ENCODE results near the gene CTNNA3. TPM values are rescaled to one million over a fixed set of nuclear protein-coding genes. Genes with fewer than 3 reads are reported as not detected.

Gene CTNNA3
- total RNA-seq, 1 experiment from 2014 or later: not detected

- no peaks in the 10 kb centered on the region for H3K36me3 Mint-ChIP-seq (ENCODE audit: insufficient read depth, unreplicated experiment)
- no peak for DNase-seq
- no peak overlapping the region for H3K4me3 Mint-ChIP-seq (ENCODE audit: low read depth, unreplicated experiment)
- no peak overlapping the region for H3K27ac Mint-ChIP-seq (ENCODE audit: unreplicated experiment)
- H3K4me1 Mint-ChIP-seq (ENCODE audit: low read depth, unreplicated experiment): no peaks in the 10 kb centered on the region
- intact Hi-C loops (cut with micrococcal nuclease; ENCODE audit: unreplicated experiment): no loop called here
- peaks cover 4% of the 10 kb centered on the region for H3K9me3 Mint-ChIP-seq (ENCODE audit: low read depth, unreplicated experiment)
- CTCF ChIA-PET: no interaction called here
- no peaks in the 10 kb centered on the region for H3K27me3 Mint-ChIP-seq (ENCODE audit: unreplicated experiment)
- BruUV-seq (replicated peaks): no TSS peak
- TF ChIP-seq CTCF (IDR thresholded peaks at IDR 0.05; ENCODE audit: unreplicated experiment): no peak
These were observed 1041.1 kb downstream of the CTNNA3 start for GRCh38 chr10:66654861-66655260.

- intact Hi-C loops (cut with micrococcal nuclease; ENCODE audit: unreplicated experiment): no loop called here
- no TSS peak for BruUV-seq (replicated peaks)
- Mint-ChIP-seq H3K27me3 (ENCODE audit: unreplicated experiment) (no peaks in the 10 kb centered on the region), H3K9me3 (ENCODE audit: low read depth, unreplicated experiment) (peaks cover 4% of the 10 kb centered on the region), H3K4me1 (ENCODE audit: low read depth, unreplicated experiment) (no peaks in the 10 kb centered on the region), H3K27ac (ENCODE audit: unreplicated experiment) (no peak overlapping the region), H3K4me3 (ENCODE audit: low read depth, unreplicated experiment) (no peak overlapping the region), H3K36me3 (ENCODE audit: insufficient read depth, unreplicated experiment) (no peaks in the 10 kb centered on the region)
- TF ChIP-seq CTCF (IDR thresholded peaks at IDR 0.05; ENCODE audit: unreplicated experiment): no peak
- CTCF ChIA-PET: no interaction called here
- no peak for DNase-seq
These were observed 1044.5 kb downstream of the CTNNA3 start for GRCh38 chr10:66651308-66652082.

GRCh38 chr10:66649626-66650025, 1046.4 kb downstream of the CTNNA3 start:
- CTCF ChIA-PET: interaction anchor here (0.9 kb wide), 1 partner anchor 13 kb away, joined by 3 read pairs; no protein-coding TSS in a partner anchor
- no peak overlapping the region for H3K27ac Mint-ChIP-seq (ENCODE audit: unreplicated experiment)
- H3K27me3 Mint-ChIP-seq (ENCODE audit: unreplicated experiment): no peaks in the 10 kb centered on the region
- H3K4me3 Mint-ChIP-seq (ENCODE audit: low read depth, unreplicated experiment): no peak overlapping the region
- no peaks in the 10 kb centered on the region for H3K4me1 Mint-ChIP-seq (ENCODE audit: low read depth, unreplicated experiment)
- intact Hi-C loops (cut with micrococcal nuclease; ENCODE audit: unreplicated experiment): no loop called here
- peaks cover 4% of the 10 kb centered on the region for H3K9me3 Mint-ChIP-seq (ENCODE audit: low read depth, unreplicated experiment)
- TF ChIP-seq CTCF (IDR thresholded peaks at IDR 0.05; ENCODE audit: unreplicated experiment): no peak
- DNase-seq: no peak
- no peaks in the 10 kb centered on the region for H3K36me3 Mint-ChIP-seq (ENCODE audit: insufficient read depth, unreplicated experiment)
- BruUV-seq (replicated peaks): no TSS peak

GRCh38 chr10:66642217-66642616, 1053.8 kb downstream of the CTNNA3 start:
- CTCF ChIA-PET: interaction anchor here (0.5 kb wide), 1 partner anchor 330 kb away, joined by 4 read pairs; no protein-coding TSS in a partner anchor
- no peak for TF ChIP-seq CTCF (IDR thresholded peaks at IDR 0.05; ENCODE audit: unreplicated experiment)
- no peaks in the 10 kb centered on the region for H3K4me1 Mint-ChIP-seq (ENCODE audit: low read depth, unreplicated experiment)

More at GRCh38 chr10:66642217-66642616, 1053.8 kb downstream of the CTNNA3 start:
- intact Hi-C loops (cut with micrococcal nuclease; ENCODE audit: unreplicated experiment): no loop called here
- no peaks in the 10 kb centered on the region for H3K27me3 Mint-ChIP-seq (ENCODE audit: unreplicated experiment)
- H3K36me3 Mint-ChIP-seq (ENCODE audit: insufficient read depth, unreplicated experiment): no peaks in the 10 kb centered on the region
- no peaks in the 10 kb centered on the region for H3K9me3 Mint-ChIP-seq (ENCODE audit: low read depth, unreplicated experiment)
- no TSS peak for BruUV-seq (replicated peaks)
- no peak for DNase-seq
- no peak overlapping the region for H3K4me3 Mint-ChIP-seq (ENCODE audit: low read depth, unreplicated experiment)
- no peak overlapping the region for H3K27ac Mint-ChIP-seq (ENCODE audit: unreplicated experiment)
